Stimulated activated CD8-positive, alpha-beta memory T cell treated with anti-CD3 and anti-CD28 coated beads, Interleukin-15, amount 100 ng/mL, for 24 hours (primary cell): Measurements from ENCODE around the gene R3HDM4.
"Not testable (repeated sequence)": the region's sequence is repeated elsewhere in the genome, so short reads cannot be mapped to it uniquely, and the experiment has no call there.

ENCODE experiments used
- DNase-seq: peaks from one replicate; pipeline ENCODE4 v3.0.0-alpha.2; 2020; ENCODE audit warnings: low read depth

Gene R3HDM4

GRCh38 chr19:892243-892893 is 20.7 kb downstream of the R3HDM4 start:
- no peak for DNase-seq

GRCh38 chr19:891421-892200 is 21.4 kb downstream of the R3HDM4 start:
- not testable (repeated sequence) for DNase-seq

GRCh38 chr19:890831-891230 is 22.2 kb downstream of the R3HDM4 start:
- DNase-seq: no peak

GRCh38 chr19:889662-890295 is 23.2 kb downstream of the R3HDM4 start:
- DNase-seq: no peak

GRCh38 chr19:888581-889385 is 24.2 kb downstream of the R3HDM4 start:
- no peak for DNase-seq

GRCh38 chr19:887599-887998 is 25.4 kb downstream of the R3HDM4 start:
- DNase-seq: no peak

- no peak for DNase-seq
Measured at GRCh38 chr19:887072-887471, 25.9 kb downstream of the R3HDM4 start.

GRCh38 chr19:885536-886224 is 27.3 kb downstream of the R3HDM4 start:
- DNase-seq: no peak

- DNase-seq: no peak
Measured at GRCh38 chr19:884420-885211, 28.4 kb downstream of the R3HDM4 start.

GRCh38 chr19:883661-884211 is 29.3 kb downstream of the R3HDM4 start:
- no peak for DNase-seq

- no peak for DNase-seq
Measured at GRCh38 chr19:882871-883497, 30.0 kb downstream of the R3HDM4 start.

- no peak for DNase-seq
Measured at GRCh38 chr19:881385-882071, 31.5 kb downstream of the R3HDM4 start.

GRCh38 chr19:879711-880438 is 33.1 kb downstream of the R3HDM4 start:
- DNase-seq: no peak

GRCh38 chr19:878751-879561 is 34.1 kb downstream of the R3HDM4 start:
- DNase-seq: not testable (repeated sequence)

GRCh38 chr19:877992-878660 is 34.9 kb downstream of the R3HDM4 start:
- not testable (repeated sequence) for DNase-seq

GRCh38 chr19:876780-877314 is 36.2 kb downstream of the R3HDM4 start:
- no peak for DNase-seq

GRCh38 chr19:876089-876488 is 36.9 kb downstream of the R3HDM4 start:
- no peak for DNase-seq
